ENCODE results near the gene SLC9C1. TPM values are rescaled to one million over a fixed set of nuclear protein-coding genes. Genes with fewer than 3 reads are reported as not detected.

The SLC9C1 gene
- polyA plus RNA-seq, 1 experiment, result not detected

GRCh38 chr3:112302881-112303763, 9.1 kb upstream of the SLC9C1 start:
- no peak for DNase-seq (ENCODE audit: low read depth, low spot score)
- POLR2A ChIA-PET, result interaction anchor here (0.6 to 1.1 kb wide), 2 partner anchors 88 to 696 kb away, joined by 3 read pairs; no protein-coding TSS in a partner anchor
- no peak for TF ChIP-seq CTCF (IDR thresholded peaks at IDR 0.05; ENCODE audit: low read depth, low read length)
- Histone ChIP-seq H3K27ac (ENCODE audit: low read depth, low read length) (peak overlapping the region; percentile 39), H3K9me3 (ENCODE audit: control insufficient read depth, insufficient read depth, low read length) (peaks cover 6% of the 10 kb centered on the region), H3K27me3 (ENCODE audit: control insufficient read depth, insufficient read depth, low read length) (no peaks in the 10 kb centered on the region), H3K4me3 (ENCODE audit: low read depth, low read length) (peak overlapping the region; percentile 55)
- CTCF ChIA-PET, result interaction anchor here (0.9 to 5.2 kb wide), 5 partner anchors 10 to 215 kb away, joined by 3 to 62 read pairs (median 5); partner anchors contain the start of gene SLC9C1

- Histone ChIP-seq H3K4me3 (ENCODE audit: low read depth, low read length) (no peak overlapping the region), H3K27me3 (ENCODE audit: control insufficient read depth, insufficient read depth, low read length) (no peaks in the 10 kb centered on the region), H3K9me3 (ENCODE audit: control insufficient read depth, insufficient read depth, low read length) (peaks cover 6% of the 10 kb centered on the region), H3K27ac (ENCODE audit: low read depth, low read length) (no peak overlapping the region)
- no peak for DNase-seq (ENCODE audit: low read depth, low spot score)
- ChIA-PET POLR2A (no interaction called here), CTCF (interaction anchor here (5.2 kb wide), 1 partner anchor 9 kb away, joined by 62 read pairs; the partner anchor contains the start of gene SLC9C1)
- TF ChIP-seq CTCF (IDR thresholded peaks at IDR 0.05; ENCODE audit: low read depth, low read length), result no peak
Observed at GRCh38 chr3:112302150-112302830, 8.3 kb upstream of the SLC9C1 start.

- Histone ChIP-seq H3K4me3 (ENCODE audit: low read depth, low read length) (no peak overlapping the region), H3K27ac (ENCODE audit: low read depth, low read length) (no peak overlapping the region), H3K27me3 (ENCODE audit: control insufficient read depth, insufficient read depth, low read length) (no peaks in the 10 kb centered on the region), H3K9me3 (ENCODE audit: control insufficient read depth, insufficient read depth, low read length) (peaks cover 6% of the 10 kb centered on the region)
- no peak for DNase-seq (ENCODE audit: low read depth, low spot score)
- CTCF ChIA-PET, result interaction anchor here (1.1 to 1.3 kb wide), 3 partner anchors 10 to 222 kb away, joined by 3 to 4 read pairs (median 3); no protein-coding TSS in a partner anchor
- POLR2A ChIA-PET, result no interaction called here
- TF ChIP-seq CTCF (IDR thresholded peaks at IDR 0.05; ENCODE audit: low read depth, low read length), result no peak
Observed at GRCh38 chr3:112298781-112299180, 4.8 kb upstream of the SLC9C1 start.

- peaks cover 6% of the 10 kb centered on the region for H3K9me3 ChIP-seq (ENCODE audit: control insufficient read depth, insufficient read depth, low read length)
- H3K4me3 ChIP-seq (ENCODE audit: low read depth, low read length), result no peak overlapping the region
- ChIA-PET POLR2A (no interaction called here), CTCF (no interaction called here)
- H3K27ac ChIP-seq (ENCODE audit: low read depth, low read length), result no peak overlapping the region
- DNase-seq (ENCODE audit: low read depth, low spot score), result no peak
- no peaks in the 10 kb centered on the region for H3K27me3 ChIP-seq (ENCODE audit: control insufficient read depth, insufficient read depth, low read length)
- TF ChIP-seq CTCF (IDR thresholded peaks at IDR 0.05; ENCODE audit: low read depth, low read length), result no peak
Observed at GRCh38 chr3:112297714-112298113, 3.7 kb upstream of the SLC9C1 start.

Measured in AG04450 (cell line).